Measurements from ENCODE around the gene GAL3ST1. TPM values are rescaled to one million over a fixed set of nuclear protein-coding genes. Genes with fewer than 3 reads are reported as not detected.

The GAL3ST1 gene
- total and polyA plus RNA-seq, 8 donors = 0.87 to 48.4 (median 3.7) TPM

DNA sequence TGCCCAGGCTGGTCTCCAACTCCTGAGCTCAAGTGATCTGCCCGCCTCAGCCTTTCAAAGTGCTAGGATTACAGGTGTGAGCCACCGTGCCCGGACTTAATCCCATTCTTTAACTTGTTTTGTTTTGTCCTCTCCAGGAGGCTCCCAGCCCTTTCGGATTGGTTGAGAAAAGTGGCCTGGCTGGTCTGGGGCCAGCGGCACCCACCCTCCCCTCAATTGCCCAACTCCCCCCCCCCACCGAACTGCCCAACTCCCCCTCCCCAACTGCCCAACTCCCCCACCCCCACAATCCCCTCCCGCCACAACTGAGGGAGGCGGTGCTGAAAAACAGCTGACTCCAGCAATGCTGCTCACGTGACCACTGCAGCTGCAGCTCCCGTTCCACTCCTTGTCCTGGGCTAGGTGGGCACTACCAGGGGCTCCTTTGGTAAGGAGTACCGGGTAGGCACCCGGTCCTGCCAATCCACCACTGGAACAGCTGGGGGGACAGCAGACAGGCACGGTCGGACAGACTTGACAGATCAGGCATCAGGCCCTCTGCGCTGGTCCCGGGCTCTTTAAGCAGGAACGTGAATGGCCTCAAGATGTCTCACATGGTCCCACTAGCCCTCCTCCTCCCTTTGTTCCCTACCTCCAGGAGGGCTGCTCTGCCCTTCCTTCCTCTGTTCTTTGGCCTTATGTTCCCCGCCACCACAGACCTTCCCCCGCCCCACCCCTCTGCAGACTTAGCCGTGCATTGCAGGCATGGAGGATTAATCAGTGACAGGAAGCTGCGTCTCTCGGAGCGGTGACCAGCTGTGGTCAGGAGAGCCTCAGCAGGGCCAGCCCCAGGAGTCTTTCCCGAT lies 32.2 kb upstream of the GAL3ST1 start, which contains the start of gene TCN2:
Gene TCN2 (plus strand): TSS at position 720 of the 845 bp plus-strand sequence. CDS start 158 bp downstream, outside the sequence.
- H3K36me3 ChIP-seq = peaks cover 0 to 16% (median 6%) of the 10 kb centered on the region in 4 donors
- peaks cover 30 to 70% (median 50%) of the 10 kb centered on the region in 4 donors for H3K4me1 ChIP-seq
- H3K4me3 ChIP-seq = peak within 1 kb of the TSS; percentile 47 to 65 (median 64)
- peak within 1 kb of the TSS; percentile 60 to 88 (median 79) for H3K27ac ChIP-seq
- H3K27me3 ChIP-seq = no peaks in the 10 kb centered on the region
- H3K9me3 ChIP-seq = no peaks in the 10 kb centered on the region
- intact Hi-C loops (cut with DNase I; ENCODE audit: low total_unique reads) = no loop called here
- peak; percentile 74 to 91 for DNase-seq
- 1 to 3% (median 2%) methylated on average over 17 to 24 of the region's 24 CpGs for WGBS, 5 donors
- TF ChIP-seq, protein P1, sequence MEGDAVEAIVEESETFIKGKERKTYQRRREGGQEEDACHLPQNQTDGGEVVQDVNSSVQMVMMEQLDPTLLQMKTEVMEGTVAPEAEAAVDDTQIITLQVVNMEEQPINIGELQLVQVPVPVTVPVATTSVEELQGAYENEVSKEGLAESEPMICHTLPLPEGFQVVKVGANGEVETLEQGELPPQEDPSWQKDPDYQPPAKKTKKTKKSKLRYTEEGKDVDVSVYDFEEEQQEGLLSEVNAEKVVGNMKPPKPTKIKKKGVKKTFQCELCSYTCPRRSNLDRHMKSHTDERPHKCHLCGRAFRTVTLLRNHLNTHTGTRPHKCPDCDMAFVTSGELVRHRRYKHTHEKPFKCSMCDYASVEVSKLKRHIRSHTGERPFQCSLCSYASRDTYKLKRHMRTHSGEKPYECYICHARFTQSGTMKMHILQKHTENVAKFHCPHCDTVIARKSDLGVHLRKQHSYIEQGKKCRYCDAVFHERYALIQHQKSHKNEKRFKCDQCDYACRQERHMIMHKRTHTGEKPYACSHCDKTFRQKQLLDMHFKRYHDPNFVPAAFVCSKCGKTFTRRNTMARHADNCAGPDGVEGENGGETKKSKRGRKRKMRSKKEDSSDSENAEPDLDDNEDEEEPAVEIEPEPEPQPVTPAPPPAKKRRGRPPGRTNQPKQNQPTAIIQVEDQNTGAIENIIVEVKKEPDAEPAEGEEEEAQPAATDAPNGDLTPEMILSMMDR (IDR thresholded peaks at IDR 0.05) = peak in 2 of 7 experiments; percentile 9 to 23
- TF ChIP-seq EP300 (IDR thresholded peaks at IDR 0.05) = no peak
- TF ChIP-seq POLR2AphosphoS5 (IDR thresholded peaks at IDR 0.05) = peak; percentile 17 to 55 (median 21)
- no peak for TF ChIP-seq POLR2A (IDR thresholded peaks at IDR 0.05)

DNA sequence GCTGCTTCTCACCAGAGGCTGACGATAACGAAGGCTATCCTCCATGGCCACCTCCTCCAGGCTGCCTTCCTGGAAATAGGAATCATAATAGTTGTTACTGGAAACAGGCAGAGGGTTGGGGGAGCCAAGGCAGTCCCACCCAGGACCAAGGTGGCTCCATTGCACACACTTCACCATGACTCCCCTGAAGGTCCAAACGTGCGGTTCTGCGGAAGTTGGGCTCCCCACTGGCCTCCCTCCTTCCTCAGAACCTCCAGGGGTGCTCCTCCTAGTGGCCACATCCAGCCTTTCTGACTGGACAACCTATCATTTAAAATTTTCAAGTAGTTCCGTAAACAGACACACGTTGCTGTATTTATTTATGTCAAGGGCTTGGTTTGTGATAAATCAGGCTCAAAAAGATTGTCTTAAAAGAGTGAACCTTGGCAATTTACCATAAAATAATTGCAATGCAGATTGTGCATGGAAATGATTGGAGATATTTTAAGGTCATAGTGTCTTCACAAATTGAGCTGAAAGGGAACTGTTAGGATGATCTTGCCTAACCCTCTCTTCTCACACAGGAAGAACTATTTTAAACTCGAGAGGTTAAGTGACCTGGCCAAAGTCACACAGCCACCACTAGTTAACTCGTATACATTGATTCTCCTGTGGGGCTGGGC lies 31.1 kb upstream of the GAL3ST1 start:
- H3K27me3 ChIP-seq = no peaks in the 10 kb centered on the region
- no peaks in the 10 kb centered on the region for H3K9me3 ChIP-seq
- H3K27ac ChIP-seq = peak overlapping the region in 4 of 5 donors; percentile 71 to 88 (median 80)
- 19 to 25% (median 23%) methylated on average over 9 of the region's 9 CpGs for WGBS, 5 donors
- intact Hi-C loops (cut with DNase I; ENCODE audit: low total_unique reads) = no loop called here
- H3K4me1 ChIP-seq = peaks cover 30 to 70% (median 50%) of the 10 kb centered on the region in 4 donors
- H3K4me3 ChIP-seq = peak overlapping the region; percentile 47 to 65 (median 64)
- peaks cover 0 to 5% (median 0%) of the 10 kb centered on the region in 4 donors for H3K36me3 ChIP-seq
- DNase-seq = peak; percentile 63 to 79
- no peak for TF ChIP-seq POLR2A (IDR thresholded peaks at IDR 0.05)
- TF ChIP-seq, protein P1 (IDR thresholded peaks at IDR 0.05) = peak in 5 of 7 experiments; percentile 39 to 77 (median 62)

DNA sequence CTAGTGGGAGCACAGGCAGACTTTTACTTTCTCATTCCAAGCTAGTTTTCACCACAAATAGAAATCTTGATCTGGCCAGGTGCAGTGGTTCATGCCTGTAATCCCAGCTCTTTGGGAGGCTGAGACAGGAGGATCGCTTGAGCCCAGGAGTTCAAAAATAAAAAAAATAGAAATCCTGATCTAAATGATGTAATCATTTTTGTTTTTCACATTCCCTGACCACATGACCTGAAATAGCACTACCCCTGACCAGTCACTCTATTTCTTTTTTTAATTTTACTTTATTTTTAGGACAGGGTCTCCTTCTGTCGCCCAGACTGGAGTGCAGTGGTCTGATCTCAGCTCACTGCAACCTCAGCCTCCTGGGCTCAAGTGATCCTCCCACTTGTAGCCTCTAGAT lies 30.3 kb upstream of the GAL3ST1 start:
- H3K4me1 ChIP-seq = peaks cover 28 to 65% (median 47%) of the 10 kb centered on the region in 4 donors
- WGBS, 5 donors = 77 to 95% (median 91%) methylated on average over 2 of the region's 2 CpGs
- TF ChIP-seq EP300 (IDR thresholded peaks at IDR 0.05) (no peak), POLR2A (IDR thresholded peaks at IDR 0.05) (no peak), POLR2AphosphoS5 (IDR thresholded peaks at IDR 0.05) (no peak)
- TF ChIP-seq, protein P1 (IDR thresholded peaks at IDR 0.05) = no peak
- no peaks in the 10 kb centered on the region for H3K9me3 ChIP-seq
- no peak for DNase-seq
- H3K27ac ChIP-seq = peak overlapping the region in 3 of 5 donors; percentile 71 to 88 (median 80)
- no peaks in the 10 kb centered on the region for H3K27me3 ChIP-seq
- H3K36me3 ChIP-seq = no peaks in the 10 kb centered on the region
- intact Hi-C loops (cut with DNase I; ENCODE audit: low total_unique reads) = no loop called here
- H3K4me3 ChIP-seq = no peak overlapping the region

- peak in 1 of 2 donors; percentile 61 for DNase-seq
- Histone ChIP-seq H3K27ac (peak overlapping the region in 3 of 5 donors; percentile 30 to 80 (median 71)), H3K27me3 (no peaks in the 10 kb centered on the region), H3K4me1 (peaks cover 23 to 55% (median 39%) of the 10 kb centered on the region in 4 donors), H3K36me3 (no peaks in the 10 kb centered on the region), H3K4me3 (no peak overlapping the region), H3K9me3 (no peaks in the 10 kb centered on the region)
- no peak for TF ChIP-seq EP300 (IDR thresholded peaks at IDR 0.05)
- TF ChIP-seq, protein P1 (IDR thresholded peaks at IDR 0.05) = peak in 1 of 7 experiments; percentile 7
- 34 to 50% (median 38%) methylated on average over 3 of the region's 3 CpGs for WGBS, 5 donors
- intact Hi-C loops (cut with DNase I; ENCODE audit: low total_unique reads) = no loop called here
Observed at GRCh38 chr22:30603801-30604200, 29.3 kb upstream of the GAL3ST1 start.
